AG20443 (cell line): ENCODE results near the gene PRIMPOL.

Source experiments
- DNase-seq: peaks from one replicate; pipeline ENCODE4 v3.0.0; 2012; ENCODE audit warnings: low spot score, mixed read lengths

The PRIMPOL gene

GRCh38 chr4:184668096-184668495, 18.6 kb downstream of the PRIMPOL start:
- DNase-seq, result no peak

DNA sequence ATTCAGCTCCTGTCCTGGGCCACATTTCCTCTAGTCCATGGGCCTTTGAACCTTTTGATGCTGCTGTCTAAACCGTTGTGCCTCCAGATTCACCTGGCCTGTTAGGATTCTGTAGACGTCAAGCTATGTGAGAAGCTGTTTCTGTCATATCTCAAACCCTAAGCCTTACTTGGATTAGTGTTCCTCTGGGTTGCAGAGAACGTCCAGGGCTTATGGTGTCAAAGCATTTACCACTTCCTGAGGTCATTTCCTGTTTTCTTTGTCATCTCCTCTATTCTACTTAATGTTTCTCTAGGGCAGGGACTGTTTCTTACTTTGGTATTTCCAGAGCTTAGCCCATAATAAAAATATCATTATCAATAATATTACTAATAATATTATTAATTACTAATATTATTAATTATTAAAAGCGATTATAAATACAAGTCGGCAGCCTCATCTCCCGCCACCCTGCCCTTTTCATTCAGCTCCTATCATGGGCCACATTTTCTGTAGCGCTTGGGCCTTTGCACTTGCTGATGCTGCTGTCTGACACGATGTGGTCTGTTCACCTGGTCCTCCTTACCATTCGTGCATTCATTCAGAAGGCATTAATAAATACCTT, 19.1 kb downstream of the PRIMPOL start:
- DNase-seq, result no peak

GRCh38 chr4:184669251-184669650, 19.7 kb downstream of the PRIMPOL start:
- DNase-seq, result no peak

DNA sequence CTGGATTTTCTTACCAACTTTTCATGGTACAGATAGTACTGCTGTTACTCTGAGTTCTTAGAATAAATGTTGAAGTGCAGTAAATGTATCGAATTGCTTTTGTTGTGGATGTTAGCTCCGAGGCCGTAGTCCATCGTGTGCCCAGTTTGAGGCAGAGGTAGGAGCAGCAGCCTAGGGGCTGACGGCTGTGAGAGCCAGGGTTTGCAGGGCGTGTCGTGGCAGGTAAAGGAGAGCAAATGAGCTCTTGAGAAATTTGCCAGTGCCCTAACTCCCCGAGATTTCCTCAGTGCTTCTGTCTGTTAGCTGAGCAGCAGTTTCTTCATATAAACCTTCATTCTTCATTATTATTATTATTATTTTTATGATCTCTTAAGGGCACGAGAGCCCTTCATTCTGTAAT, 21.6 kb downstream of the PRIMPOL start:
- DNase-seq, result no peak

DNA sequence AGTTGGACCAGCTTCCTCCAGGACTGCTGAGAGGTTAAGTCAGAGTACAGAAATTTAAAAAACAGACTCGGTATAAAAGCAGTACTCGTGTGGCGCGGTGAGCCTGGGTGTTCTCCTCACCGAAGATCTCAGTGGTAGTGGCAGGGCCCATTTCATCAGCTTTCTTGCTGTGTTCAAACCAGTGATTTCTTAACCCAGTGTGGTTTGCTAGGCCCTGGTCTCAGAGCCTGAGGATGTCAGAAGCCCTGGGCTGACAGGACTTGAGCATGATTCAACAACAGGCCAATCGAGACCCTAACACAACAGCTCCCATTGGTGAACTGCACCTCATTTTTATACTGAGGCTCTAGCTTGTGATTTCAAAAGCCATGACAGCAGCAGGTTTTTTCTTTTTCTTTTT, 23.2 kb downstream of the PRIMPOL start:
- DNase-seq, result no peak

DNA sequence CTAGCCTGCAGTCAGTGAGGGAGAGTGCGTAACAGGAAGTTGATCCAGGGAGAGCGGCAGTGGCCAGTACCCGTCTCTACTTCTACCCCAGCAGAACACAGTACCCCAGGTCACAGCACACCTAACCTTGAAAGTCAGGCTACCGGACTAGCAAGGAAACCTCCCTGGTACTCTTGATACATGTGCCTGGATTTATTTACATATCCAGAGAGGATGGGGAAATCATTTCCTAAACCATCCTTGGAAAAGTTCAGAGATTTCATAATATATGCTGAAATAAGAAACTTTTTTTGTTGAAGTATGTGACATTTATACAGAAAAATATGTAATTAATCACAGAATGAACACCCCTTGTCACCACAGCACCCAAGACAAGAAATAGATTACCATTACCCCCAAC, 24.5 kb downstream of the PRIMPOL start:
- DNase-seq, result no peak

DNA sequence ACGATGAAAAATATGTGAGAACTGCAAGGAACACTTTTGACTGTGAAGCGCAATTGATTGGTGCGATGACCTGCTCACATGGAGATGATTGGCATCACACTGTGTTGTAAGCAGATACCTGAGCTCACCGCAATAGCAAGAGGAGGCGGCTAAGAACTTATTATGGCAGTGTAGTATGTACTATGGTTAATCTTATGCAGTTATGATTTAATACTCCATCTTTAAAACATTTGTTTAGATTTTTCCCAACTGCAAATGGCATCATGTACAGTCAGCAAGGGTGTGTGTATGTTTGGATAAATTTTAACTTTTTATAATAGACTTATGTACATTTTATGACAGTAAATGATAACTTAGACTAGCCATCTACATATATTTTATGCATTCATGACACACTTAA, 25.5 kb downstream of the PRIMPOL start:
- DNase-seq, result no peak

GRCh38 chr4:184675821-184676492, 26.4 kb downstream of the PRIMPOL start:
- no peak for DNase-seq

DNA sequence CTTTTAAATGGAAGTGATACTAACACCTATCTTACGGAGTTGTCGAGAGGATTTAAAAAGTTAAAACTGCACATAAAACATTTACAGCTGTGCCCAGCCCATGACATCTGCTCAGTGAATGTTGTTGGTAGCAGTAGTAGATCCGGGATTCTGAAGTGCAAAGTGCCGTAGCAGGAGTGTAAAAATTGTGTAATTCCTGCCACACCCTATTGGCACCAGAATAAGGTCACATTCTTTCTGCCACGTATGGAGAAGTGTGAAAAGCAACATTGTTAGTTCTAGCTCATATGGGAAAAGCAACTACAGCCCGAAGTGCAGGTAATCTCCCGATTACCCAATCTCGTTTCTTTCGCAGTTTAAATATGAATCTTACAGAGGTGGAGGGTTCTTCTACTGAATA, 31.2 kb downstream of the PRIMPOL start:
- no peak for DNase-seq

DNA sequence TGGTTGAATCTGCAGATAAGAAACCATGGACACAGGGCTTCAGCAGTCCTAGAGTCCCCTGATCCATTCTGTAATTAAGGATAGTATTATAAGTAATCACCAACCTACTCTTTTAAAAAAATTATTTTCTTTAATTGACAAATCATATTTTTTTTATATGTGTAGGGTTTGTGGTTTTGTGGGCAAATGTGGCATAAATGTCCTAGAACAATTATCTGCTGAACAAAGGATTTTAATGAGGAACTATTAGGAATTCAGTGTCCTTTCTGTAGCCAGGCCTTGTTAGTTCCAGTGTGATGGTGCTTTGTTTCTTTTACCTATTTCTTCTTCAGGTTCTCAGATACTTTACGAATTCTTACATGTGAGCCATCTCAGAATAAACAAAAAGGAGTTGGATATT, 32.4 kb downstream of the PRIMPOL start:
- DNase-seq, result no peak

DNA sequence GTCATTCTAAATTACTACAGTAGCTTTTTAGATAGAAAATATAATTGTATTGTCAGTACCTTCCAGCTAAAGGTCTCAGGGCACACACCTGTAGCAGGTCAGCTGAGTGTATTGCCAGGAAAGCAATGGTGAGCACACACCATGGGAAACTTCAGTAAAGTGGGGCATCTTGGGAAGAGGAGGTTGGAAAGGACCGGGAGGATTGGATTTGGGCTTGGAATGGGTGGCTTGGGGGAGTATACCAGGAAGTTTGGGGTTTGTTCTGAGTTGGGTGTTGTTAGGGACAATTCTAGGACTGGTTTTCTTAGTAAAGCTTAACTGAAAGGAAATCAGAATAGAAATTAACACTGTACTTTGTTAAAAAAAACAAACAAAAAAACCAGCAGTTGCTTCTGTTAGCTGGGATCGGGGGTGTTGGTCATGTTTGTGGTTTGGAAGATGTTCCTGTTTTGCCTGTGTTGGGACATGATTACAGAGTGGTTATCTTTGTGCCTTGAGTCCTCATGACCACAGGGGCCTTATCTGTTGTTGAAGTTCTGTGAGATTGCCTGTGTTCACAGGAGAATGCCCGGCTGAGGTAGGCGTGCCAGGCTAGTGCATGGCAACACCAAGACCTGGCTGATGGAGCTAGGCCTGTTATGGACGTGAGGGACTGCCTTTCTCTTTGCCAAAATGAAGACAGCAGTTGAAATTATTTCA, 35.1 kb downstream of the PRIMPOL start:
- peak; percentile 21 for DNase-seq

GRCh38 chr4:184688005-184688404, 38.5 kb downstream of the PRIMPOL start:
- no peak for DNase-seq

DNA sequence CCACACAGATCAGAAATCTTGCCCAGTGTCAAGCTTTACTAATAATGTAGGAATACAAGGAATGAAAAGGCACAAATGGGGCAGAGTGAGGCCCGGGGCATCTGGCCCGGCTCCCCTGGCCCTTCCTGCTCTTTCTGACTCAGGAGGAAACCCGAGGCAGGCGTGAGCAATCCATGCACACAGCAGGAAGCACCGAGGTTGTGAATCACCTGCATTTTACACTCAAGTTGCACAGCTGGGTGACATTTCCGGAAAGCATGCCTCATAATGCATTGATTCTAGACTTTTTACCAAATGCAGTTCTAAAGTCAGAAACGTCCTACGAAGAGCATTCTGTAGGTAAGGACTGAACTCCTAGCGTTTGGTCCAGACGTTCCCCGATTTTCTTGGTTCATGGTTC, 38.9 kb downstream of the PRIMPOL start:
- DNase-seq, result peak; percentile 84

- DNase-seq, result no peak
Measured at GRCh38 chr4:184689681-184690080, 40.1 kb downstream of the PRIMPOL start.

GRCh38 chr4:184693056-184693455, 43.5 kb downstream of the PRIMPOL start:
- no peak for DNase-seq

- no peak for DNase-seq
Measured at GRCh38 chr4:184694412-184694956, 44.9 kb downstream of the PRIMPOL start.

DNA sequence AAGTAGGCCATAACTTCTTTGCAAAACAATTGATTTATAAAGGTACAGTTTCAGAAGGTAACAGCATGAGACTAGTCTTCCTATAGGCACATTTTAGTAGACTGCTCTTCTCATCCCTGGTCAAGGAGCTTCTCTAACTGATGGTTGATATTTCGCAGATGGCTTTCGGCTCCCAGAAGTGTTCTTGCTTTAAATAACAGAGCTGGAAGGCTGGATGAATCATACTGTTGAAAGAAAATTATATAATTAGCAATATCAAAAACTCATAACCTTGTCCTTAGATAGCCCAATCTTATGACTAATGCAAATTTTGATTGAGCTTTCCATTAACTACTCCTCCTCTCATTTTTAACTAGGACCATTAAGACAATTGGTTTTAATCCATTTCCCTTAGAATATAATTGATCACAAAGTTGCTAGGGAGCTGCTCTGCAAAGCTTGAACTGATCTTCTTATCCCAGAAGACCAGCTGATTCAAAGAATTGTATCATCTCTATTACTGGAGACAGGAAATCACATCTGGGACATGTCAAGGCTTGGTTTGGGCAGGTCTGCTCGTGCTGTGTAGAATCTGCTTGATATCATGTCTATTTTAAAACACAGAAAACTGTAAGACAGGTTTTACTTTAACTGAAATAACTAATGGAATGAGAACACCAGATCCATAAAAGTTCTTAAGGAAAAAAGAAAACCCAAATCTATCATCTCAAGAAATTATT, 45.8 kb downstream of the PRIMPOL start:
- DNase-seq, result no peak

DNA sequence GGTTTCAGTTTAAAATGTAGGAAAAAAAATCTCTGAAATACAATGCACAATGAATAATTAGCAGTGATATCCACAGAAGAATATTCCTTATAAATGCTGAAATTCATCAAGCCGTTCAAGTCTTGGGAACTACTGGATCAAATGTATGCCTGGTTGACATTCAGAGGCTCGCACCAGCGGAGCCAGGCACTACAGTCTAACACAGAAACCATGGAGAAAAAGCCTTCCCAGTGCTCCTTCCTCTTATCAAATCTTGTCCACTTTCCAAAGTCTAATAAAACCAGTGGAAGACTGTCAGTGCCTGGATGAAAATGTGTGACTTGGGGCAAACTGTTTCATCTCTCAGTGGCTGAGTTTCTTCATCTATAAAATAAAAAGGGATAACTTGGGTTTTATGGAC, 48.4 kb downstream of the PRIMPOL start:
- no peak for DNase-seq

DNA sequence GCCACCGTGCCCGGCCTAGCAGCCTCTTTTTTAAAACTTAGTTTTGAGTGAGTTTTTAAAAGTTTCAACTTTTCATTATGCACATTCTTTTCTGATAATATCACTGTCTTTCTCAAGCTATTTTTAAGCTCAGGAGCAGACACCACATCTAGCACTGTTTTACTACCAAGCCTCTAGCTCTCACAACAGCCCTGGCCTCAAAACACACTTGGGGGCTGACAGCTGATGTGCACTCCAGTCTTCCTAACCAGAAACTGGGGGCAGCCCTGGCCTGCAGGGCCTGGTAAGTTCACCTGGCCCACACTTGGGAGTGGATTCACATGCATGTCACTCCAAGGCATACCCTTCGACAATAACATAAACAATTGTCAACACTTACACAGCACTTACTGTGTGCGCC, 50.4 kb downstream of the PRIMPOL start:
- DNase-seq, result peak; percentile 45

- no peak for DNase-seq
Measured at GRCh38 chr4:184702114-184702513, 52.6 kb downstream of the PRIMPOL start.

- no peak for DNase-seq
Measured at GRCh38 chr4:184705692-184706091, 56.2 kb downstream of the PRIMPOL start.

GRCh38 chr4:184706453-184706852, 56.9 kb downstream of the PRIMPOL start:
- DNase-seq, result no peak

DNA sequence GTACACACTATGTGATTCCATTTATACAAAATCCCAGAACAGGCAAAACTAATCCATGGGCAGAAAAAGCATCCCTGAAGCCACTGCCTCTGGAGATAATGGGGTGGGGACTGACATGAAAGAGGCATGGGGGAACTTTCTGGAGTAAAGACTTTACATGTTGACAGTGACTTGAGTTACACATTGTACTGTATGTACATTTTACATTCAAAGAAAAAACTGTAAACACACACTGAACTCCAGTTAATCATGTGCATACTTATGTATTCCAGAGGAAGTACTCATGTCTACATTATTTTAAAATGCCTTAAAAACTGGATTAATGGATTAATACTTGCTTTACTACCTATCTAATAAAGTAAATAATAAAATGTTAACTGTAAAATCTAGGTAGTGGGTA, 62.8 kb downstream of the PRIMPOL start:
- DNase-seq, result no peak
